ENCODE results near the gene SETD4. TPM values are rescaled to one million over a fixed set of nuclear protein-coding genes. Genes with fewer than 3 reads are reported as not detected.

Gene SETD4
- total and polyA plus RNA-seq, 2 of the 13 experiments (the other 11 are each of a cell fraction or from before 2014, with no cell fraction given) = 7.1 to 14.4 TPM

DNA sequence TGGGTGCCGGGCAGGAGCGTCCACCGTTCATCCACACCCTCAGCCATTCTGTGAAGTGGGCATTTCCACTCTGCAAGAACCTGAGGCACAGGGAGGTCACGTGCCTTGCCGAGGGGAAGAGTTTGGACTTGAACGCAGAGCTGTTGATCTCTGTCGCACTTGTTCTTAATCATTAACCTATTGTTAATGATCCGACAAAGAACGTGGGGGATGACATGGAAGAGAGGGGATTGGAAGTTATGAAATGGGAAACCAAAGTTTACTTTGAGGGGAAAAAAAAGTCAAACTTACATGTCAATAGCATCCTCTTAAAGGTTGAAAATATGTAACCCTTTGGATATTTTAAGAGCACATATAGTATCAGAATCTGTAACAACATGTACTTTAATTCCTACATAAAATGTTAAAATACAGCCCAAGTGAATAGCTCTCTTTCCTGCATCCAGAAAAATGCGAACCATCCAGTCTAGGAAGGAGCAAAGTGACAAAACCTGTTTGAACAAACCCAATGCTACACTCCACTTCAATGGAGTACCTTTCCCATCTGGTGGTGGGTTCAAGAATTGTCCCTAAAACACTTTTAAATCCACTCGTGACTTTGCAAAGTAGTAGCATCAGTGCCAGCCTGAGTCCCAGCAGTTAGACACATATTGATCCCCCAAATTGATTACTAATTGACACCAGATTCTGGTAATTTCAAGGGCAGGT, 75.5 kb downstream of the SETD4 start (continued):
- TF ChIP-seq, protein P1, sequence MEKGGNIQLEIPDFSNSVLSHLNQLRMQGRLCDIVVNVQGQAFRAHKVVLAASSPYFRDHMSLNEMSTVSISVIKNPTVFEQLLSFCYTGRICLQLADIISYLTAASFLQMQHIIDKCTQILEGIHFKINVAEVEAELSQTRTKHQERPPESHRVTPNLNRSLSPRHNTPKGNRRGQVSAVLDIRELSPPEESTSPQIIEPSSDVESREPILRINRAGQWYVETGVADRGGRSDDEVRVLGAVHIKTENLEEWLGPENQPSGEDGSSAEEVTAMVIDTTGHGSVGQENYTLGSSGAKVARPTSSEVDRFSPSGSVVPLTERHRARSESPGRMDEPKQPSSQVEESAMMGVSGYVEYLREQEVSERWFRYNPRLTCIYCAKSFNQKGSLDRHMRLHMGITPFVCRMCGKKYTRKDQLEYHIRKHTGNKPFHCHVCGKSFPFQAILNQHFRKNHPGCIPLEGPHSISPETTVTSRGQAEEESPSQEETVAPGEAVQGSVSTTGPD (CRISPR knock-in tag; IDR thresholded peaks at IDR 0.05) = no peak
- TF ChIP-seq SP5 (CRISPR knock-in tag; IDR thresholded peaks at IDR 0.05; ENCODE audit: borderline replicate concordance, low read depth) (no peak), ZBTB38 (CRISPR knock-in tag; IDR thresholded peaks at IDR 0.05) (no peak), ARHGAP35 (CRISPR knock-in tag; IDR thresholded peaks at IDR 0.05; ENCODE audit: borderline replicate concordance) (no peak), ZNF788 (CRISPR knock-in tag; IDR thresholded peaks at IDR 0.05; ENCODE audit: borderline replicate concordance) (no peak), MIXL1 (CRISPR knock-in tag; IDR thresholded peaks at IDR 0.05) (peak; percentile 61; the same call in 1 of the 2 replicates), HNF4A (CRISPR knock-in tag; IDR thresholded peaks at IDR 0.05) (peak; percentile 51), HNRNPH1 (optimal IDR thresholded peaks at IDR 0.05; ENCODE audit: low read depth, low read length) (no peak), ZNF607 (CRISPR knock-in tag; IDR thresholded peaks at IDR 0.05; ENCODE audit: borderline replicate concordance) (no peak), HMGA1 (CRISPR knock-in tag; conservative IDR thresholded peaks at IDR 0.05) (no peak)
- TF ChIP-seq, protein P2, sequence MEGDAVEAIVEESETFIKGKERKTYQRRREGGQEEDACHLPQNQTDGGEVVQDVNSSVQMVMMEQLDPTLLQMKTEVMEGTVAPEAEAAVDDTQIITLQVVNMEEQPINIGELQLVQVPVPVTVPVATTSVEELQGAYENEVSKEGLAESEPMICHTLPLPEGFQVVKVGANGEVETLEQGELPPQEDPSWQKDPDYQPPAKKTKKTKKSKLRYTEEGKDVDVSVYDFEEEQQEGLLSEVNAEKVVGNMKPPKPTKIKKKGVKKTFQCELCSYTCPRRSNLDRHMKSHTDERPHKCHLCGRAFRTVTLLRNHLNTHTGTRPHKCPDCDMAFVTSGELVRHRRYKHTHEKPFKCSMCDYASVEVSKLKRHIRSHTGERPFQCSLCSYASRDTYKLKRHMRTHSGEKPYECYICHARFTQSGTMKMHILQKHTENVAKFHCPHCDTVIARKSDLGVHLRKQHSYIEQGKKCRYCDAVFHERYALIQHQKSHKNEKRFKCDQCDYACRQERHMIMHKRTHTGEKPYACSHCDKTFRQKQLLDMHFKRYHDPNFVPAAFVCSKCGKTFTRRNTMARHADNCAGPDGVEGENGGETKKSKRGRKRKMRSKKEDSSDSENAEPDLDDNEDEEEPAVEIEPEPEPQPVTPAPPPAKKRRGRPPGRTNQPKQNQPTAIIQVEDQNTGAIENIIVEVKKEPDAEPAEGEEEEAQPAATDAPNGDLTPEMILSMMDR (CRISPR knock-in tag; IDR thresholded peaks at IDR 0.05) = peak; percentile 60
- TF ChIP-seq, protein P3, sequence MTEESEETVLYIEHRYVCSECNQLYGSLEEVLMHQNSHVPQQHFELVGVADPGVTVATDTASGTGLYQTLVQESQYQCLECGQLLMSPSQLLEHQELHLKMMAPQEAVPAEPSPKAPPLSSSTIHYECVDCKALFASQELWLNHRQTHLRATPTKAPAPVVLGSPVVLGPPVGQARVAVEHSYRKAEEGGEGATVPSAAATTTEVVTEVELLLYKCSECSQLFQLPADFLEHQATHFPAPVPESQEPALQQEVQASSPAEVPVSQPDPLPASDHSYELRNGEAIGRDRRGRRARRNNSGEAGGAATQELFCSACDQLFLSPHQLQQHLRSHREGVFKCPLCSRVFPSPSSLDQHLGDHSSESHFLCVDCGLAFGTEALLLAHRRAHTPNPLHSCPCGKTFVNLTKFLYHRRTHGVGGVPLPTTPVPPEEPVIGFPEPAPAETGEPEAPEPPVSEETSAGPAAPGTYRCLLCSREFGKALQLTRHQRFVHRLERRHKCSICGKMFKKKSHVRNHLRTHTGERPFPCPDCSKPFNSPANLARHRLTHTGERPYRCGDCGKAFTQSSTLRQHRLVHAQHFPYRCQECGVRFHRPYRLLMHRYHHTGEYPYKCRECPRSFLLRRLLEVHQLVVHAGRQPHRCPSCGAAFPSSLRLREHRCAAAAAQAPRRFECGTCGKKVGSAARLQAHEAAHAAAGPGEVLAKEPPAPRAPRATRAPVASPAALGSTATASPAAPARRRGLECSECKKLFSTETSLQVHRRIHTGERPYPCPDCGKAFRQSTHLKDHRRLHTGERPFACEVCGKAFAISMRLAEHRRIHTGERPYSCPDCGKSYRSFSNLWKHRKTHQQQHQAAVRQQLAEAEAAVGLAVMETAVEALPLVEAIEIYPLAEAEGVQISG (CRISPR knock-in tag; IDR thresholded peaks at IDR 0.05) = 0 out of 2 replicates have a peak, but pooled peaks have one; percentile 33
- TF ChIP-seq, protein P4, sequence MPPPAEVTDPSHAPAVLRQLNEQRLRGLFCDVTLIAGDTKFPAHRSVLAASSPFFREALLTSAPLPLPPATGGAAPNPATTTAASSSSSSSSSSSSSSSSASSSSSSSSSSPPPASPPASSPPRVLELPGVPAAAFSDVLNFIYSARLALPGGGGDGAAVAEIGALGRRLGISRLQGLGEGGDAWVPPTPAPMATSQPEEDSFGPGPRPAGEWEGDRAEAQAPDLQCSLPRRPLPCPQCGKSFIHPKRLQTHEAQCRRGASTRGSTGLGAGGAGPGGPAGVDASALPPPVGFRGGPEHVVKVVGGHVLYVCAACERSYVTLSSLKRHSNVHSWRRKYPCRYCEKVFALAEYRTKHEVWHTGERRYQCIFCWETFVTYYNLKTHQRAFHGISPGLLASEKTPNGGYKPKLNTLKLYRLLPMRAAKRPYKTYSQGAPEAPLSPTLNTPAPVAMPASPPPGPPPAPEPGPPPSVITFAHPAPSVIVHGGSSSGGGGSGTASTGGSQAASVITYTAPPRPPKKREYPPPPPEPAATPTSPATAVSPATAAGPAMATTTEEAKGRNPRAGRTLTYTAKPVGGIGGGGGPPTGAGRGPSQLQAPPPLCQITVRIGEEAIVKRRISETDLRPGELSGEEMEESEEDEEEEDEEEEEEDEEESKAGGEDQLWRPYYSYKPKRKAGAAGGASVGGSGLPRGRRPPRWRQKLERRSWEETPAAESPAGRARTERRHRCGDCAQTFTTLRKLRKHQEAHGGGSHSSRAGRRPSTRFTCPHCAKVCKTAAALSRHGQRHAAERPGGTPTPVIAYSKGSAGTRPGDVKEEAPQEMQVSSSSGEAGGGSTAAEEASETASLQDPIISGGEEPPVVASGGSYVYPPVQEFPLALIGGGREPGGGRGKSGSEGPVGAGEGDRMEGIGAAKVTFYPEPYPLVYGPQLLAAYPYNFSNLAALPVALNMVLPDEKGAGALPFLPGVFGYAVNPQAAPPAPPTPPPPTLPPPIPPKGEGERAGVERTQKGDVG (CRISPR knock-in tag; IDR thresholded peaks at IDR 0.05; ENCODE audit: borderline replicate concordance) = no peak

Measured in HepG2 (cell line).